HFFc6 (cell line): ENCODE measurements around the gene VWA1. TPM values are rescaled to one million over a fixed set of nuclear protein-coding genes. Genes with fewer than 3 reads are reported as not detected.
"Not testable (repeated sequence)": the region's sequence is repeated elsewhere in the genome, so short reads cannot be mapped to it uniquely, and the experiment has no call there.

Source experiments
- DNase-seq: peaks from one replicate; pipeline ENCODE4 v3.0.0-alpha.2; 2018
- H3K27ac Mint-ChIP-seq: 2 replicates; pipeline ENCODE4 v1.8.0; 2020; ENCODE audit warnings: mild to moderate bottlenecking, mixed read lengths
- H3K27me3 Mint-ChIP-seq: 2 replicates; pipeline ENCODE4 v1.8.0; 2021; ENCODE audit warnings: mild to moderate bottlenecking, moderate library complexity, mixed read lengths; ENCODE audit not compliant: insufficient read depth
- H3K36me3 Mint-ChIP-seq: 2 replicates; pipeline ENCODE4 v1.8.0; 2021; ENCODE audit warnings: low read depth, mixed read lengths
- H3K4me1 Mint-ChIP-seq: 2 replicates; pipeline ENCODE4 v1.8.0; 2020; ENCODE audit warnings: low read depth, mixed read lengths
- H3K4me3 Mint-ChIP-seq: 2 replicates; pipeline ENCODE4 v1.8.0; 2020; ENCODE audit warnings: mild to moderate bottlenecking, moderate library complexity, mixed read lengths
- H3K9me3 Mint-ChIP-seq: 2 replicates; pipeline ENCODE4 v1.8.0; 2020; ENCODE audit warnings: mild to moderate bottlenecking, mixed read lengths
- total RNA-seq, 6 experiments: library from RNA; stranded (reverse); fragmentation: NEBNext Ultra II Directional; extraction: Animal tissue kit (Norgen Biotek cat#: 25700); gene quantifications; 2 replicates in 1 of 6; 3 replicates in 5 of 6; pipeline ENCODE4 v1.2.3, GENCODE V29; 2021
- TF ChIP-seq, protein P1 (sequence below): fragments of 200-600 bp; sonication (generic); IDR thresholded peaks from 2 replicates; pipeline ENCODE4 v1.5.0; 2021; ENCODE audit warnings: antibody characterized with exemption, mild to moderate bottlenecking

VWA1 gene
- total RNA-seq, 6 experiments from 2014 or later: 0.12 to 0.33 (median 0.24) TPM; not detected in 1

DNA sequence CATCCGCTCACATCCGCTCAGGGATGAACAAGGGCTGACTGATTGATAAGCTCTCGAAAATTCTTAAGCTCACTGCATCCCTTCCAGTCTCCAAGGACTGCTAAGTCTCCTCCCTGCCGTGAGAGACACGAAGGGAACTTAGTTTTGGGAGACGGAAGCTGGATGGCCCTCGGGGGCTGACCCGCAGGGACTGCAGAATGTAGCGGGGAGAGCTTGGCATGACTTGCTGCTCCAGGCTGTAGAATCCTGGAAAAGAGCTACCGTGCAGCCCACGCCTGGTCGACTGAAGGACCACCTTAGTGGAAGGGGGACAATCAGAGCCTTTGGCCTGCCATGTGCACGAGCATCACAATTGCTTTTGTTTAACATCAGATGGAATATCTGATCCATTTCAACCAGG, 19.7 kb upstream of the VWA1 start:
- TF ChIP-seq, protein P1, sequence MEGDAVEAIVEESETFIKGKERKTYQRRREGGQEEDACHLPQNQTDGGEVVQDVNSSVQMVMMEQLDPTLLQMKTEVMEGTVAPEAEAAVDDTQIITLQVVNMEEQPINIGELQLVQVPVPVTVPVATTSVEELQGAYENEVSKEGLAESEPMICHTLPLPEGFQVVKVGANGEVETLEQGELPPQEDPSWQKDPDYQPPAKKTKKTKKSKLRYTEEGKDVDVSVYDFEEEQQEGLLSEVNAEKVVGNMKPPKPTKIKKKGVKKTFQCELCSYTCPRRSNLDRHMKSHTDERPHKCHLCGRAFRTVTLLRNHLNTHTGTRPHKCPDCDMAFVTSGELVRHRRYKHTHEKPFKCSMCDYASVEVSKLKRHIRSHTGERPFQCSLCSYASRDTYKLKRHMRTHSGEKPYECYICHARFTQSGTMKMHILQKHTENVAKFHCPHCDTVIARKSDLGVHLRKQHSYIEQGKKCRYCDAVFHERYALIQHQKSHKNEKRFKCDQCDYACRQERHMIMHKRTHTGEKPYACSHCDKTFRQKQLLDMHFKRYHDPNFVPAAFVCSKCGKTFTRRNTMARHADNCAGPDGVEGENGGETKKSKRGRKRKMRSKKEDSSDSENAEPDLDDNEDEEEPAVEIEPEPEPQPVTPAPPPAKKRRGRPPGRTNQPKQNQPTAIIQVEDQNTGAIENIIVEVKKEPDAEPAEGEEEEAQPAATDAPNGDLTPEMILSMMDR: no peak
- no peak overlapping the region for H3K27ac Mint-ChIP-seq
- no peak for DNase-seq
- H3K4me3 Mint-ChIP-seq: no peak overlapping the region
- peaks cover 4% of the 10 kb centered on the region for H3K27me3 Mint-ChIP-seq
- H3K4me1 Mint-ChIP-seq: no peaks in the 10 kb centered on the region
- H3K36me3 Mint-ChIP-seq: peaks cover 14% of the 10 kb centered on the region; the same call in 1 of the 2 replicates
- H3K9me3 Mint-ChIP-seq: peaks cover 7% of the 10 kb centered on the region; the same call in 1 of the 2 replicates

DNA sequence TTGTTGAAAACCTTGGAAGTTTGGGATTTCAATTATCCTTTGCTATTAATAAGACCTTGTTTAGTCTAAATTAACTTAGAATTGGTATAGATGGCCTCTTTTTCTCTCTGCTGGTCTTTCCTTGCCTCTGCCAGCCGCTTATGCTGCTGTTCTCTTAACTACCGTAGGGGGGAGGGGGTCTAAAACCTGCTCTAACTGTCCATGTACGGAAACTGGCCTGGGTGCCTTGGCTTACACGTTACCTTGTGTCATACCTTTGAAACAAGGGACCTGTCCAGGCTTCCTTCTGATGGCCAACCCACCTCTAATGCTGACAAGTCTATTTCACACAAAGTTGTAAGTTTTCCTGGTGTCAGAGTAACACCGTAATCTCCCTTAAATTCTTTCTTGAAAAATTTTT, 18.1 kb upstream of the VWA1 start:
- H3K27ac Mint-ChIP-seq, DNase-seq: not testable (repeated sequence)

DNA sequence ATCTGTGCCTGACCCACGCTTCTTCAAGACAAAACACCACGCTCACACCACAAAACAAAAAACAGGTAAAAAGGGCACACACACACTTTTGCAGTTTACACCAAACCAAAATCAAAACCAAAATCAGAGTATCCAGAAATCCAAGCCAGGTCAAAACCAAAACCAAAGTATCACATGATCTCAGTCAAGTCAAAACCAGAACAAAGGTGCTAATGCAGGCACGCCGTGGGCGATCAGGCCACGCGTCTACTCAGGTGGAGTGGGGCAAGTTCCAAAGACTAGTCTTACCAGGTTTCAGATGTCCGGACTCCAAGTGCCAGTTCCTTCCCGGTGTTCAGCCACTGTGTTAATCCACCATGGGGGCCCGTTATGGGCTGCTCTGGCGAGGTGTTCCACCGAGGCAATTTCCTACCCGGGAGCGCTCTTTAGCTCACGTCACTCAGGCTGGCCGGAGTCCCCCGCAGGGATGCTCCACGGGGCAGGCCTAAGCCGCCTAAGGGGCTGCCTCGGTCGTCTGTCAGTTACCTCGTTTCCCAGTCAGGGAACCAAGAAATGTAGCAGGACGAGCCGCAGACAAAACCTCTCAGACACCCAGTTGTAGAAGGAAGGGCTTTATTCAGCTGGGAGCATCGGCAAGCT, 17.5 kb upstream of the VWA1 start:
- not testable (repeated sequence) for H3K4me3 Mint-ChIP-seq, H3K9me3 Mint-ChIP-seq, H3K36me3 Mint-ChIP-seq, H3K27me3 Mint-ChIP-seq, DNase-seq, H3K4me1 Mint-ChIP-seq, H3K27ac Mint-ChIP-seq

More for the DNA sequence above, 18.1 kb upstream of the VWA1 start:
- not testable (repeated sequence) for H3K9me3 Mint-ChIP-seq, H3K4me1 Mint-ChIP-seq, H3K4me3 Mint-ChIP-seq, H3K27me3 Mint-ChIP-seq, H3K36me3 Mint-ChIP-seq

DNA sequence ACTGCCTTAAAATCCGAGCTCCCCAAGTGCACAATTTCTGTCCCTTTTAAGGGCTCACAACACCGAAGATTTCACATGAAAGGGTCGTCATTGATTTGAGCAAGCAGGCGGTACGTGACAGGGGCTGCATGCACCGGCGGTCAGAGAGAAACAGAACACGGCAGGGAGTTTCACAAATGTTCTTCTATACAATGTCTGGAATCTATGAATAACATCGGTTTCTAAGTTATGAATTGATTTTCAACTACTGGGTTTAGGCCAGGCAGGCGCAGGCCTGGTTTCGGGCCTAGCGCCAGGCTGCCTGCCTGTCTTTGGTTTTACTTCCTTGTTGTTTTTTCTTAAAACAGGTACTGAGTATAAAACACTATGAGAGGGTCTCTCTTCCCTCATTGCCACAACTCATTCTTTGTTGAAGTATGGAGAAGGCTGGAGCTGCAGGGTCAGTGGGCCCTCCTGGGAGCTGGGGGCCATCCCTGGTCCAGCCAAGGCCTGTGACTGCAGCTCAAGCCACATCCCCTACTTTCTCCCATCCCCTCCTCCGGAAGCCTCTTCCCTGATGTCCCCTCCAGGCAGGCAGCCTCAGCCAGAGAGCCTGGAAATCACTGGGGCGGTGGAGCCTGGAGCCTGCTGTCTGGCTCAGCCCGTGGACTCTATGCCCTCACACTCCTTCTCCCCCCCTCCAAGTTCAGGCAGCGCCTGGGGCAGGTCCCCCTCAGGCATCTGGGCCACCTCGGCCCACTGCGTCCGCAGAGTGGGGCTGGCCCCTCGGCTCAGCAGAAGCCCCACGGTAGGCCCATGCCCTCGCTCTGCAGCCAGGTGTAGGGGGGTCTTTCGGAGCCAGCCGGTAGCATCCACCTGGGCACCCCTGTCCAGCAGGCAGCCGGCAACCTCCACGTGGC, 16.8 kb upstream of the VWA1 start:
- TF ChIP-seq, protein P1: no peak
- H3K27me3 Mint-ChIP-seq: peaks cover 4% of the 10 kb centered on the region
- H3K9me3 Mint-ChIP-seq: no peaks in the 10 kb centered on the region
- no peak overlapping the region for H3K4me3 Mint-ChIP-seq
- peaks cover 13% of the 10 kb centered on the region for H3K4me1 Mint-ChIP-seq
- H3K27ac Mint-ChIP-seq: no peak overlapping the region
- DNase-seq: no peak
- no peaks in the 10 kb centered on the region for H3K36me3 Mint-ChIP-seq

DNA sequence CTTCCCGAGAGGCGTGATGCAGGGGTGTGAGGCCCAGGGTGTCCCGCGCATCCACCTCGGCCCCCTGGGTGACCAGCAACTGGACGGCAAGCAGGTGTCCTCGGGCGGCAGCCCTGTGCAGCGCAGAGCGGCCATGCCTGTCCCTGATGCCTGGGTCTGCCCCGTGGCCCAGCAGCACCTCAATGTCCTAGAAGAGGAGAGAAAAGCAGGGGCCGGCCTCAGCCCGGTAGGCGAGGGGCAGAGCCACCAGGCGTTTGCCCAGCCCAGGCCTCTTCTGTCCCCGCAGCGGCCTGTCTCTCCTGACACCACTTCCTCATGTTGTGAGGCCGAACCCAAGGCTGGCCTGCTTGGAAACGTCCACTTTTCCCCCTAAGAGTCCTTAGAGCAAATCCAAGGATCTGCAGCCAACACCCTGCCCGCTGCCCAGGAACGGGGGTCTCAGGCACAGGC, 16.1 kb upstream of the VWA1 start:
- Mint-ChIP-seq H3K9me3 (no peaks in the 10 kb centered on the region), H3K27me3 (peaks cover 4% of the 10 kb centered on the region), H3K4me1 (peaks cover 13% of the 10 kb centered on the region), H3K27ac (no peak overlapping the region), H3K36me3 (no peaks in the 10 kb centered on the region), H3K4me3 (no peak overlapping the region)
- no peak for DNase-seq
- TF ChIP-seq, protein P1: no peak

DNA sequence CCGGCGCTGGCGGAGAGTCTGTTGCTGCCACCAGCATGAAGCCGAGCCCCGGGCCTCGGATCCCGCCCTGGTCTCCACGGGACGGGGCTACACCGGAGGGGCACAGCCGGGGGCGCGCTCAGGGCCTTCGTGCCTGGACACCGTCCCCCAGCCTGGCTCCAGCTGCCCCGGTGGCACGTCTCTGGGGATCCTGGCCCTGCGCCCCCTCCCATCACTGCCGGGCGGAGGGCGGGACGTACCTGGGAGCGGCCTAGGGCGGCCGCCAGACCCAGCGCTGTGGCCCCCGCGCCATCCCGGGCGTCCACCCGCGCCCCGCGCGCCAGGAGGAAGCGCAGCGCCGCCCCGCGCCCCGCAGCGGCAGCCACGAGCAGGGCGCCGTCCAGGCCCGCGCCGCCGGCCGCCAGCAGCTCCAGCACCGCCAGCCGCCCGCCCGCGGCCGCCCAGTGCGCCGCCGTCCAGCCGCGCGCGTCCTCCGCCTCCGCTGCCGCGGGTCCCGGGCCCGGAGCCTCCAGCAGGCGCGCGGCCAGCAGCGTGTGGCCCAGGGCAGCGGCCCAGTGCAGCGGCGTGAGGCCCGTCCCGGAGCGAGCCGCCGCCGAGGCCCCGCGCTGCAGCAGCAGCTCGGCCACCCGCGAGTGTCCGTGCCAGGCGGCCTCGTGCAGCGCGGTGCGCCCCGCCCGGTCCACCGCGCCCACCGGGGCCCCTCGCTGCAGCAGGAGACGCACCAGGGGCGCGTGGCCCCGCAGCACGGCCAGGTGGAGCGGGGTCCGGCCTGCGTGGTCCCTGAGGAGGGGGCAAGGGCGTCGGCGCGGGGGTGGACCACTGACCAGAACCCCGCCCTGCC, 15.5 kb upstream of the VWA1 start:
- no peaks in the 10 kb centered on the region for H3K36me3 Mint-ChIP-seq
- no peak overlapping the region for H3K27ac Mint-ChIP-seq
- no peaks in the 10 kb centered on the region for H3K9me3 Mint-ChIP-seq
- peaks cover 13% of the 10 kb centered on the region for H3K4me1 Mint-ChIP-seq
- no peak overlapping the region for H3K4me3 Mint-ChIP-seq
- DNase-seq: no peak
- TF ChIP-seq, protein P1: no peak
- H3K27me3 Mint-ChIP-seq: peaks cover 4% of the 10 kb centered on the region
